Glutamatergic neuron (in vitro differentiated cells): ENCODE measurements around the gene CDH3. TPM values are rescaled to one million over a fixed set of nuclear protein-coding genes. Genes with fewer than 3 reads are reported as not detected.
"Not testable (repeated sequence)": the region's sequence is repeated elsewhere in the genome, so short reads cannot be mapped to it uniquely, and the experiment has no call there.

Experiments used
- DNase-seq: peaks from one replicate; pipeline ENCODE4 v3.0.0; 2022
- H3K27ac Mint-ChIP-seq: one replicate; pipeline ENCODE4 v1.8.0; 2020; ENCODE audit warnings: mild to moderate bottlenecking, mixed read lengths, inconsistent platforms; ENCODE audit not compliant: unreplicated experiment
- H3K27me3 Mint-ChIP-seq: one replicate; pipeline ENCODE4 v1.8.0; 2020; ENCODE audit warnings: mild to moderate bottlenecking, moderate library complexity, mixed read lengths, inconsistent platforms; ENCODE audit not compliant: unreplicated experiment
- H3K36me3 Mint-ChIP-seq: one replicate; pipeline ENCODE4 v1.8.0; 2020; ENCODE audit warnings: mild to moderate bottlenecking, mixed read lengths, inconsistent platforms; ENCODE audit not compliant: unreplicated experiment
- H3K4me1 Mint-ChIP-seq: one replicate; pipeline ENCODE4 v1.8.0; 2020; ENCODE audit warnings: mild to moderate bottlenecking, low read depth, mixed read lengths, inconsistent platforms; ENCODE audit not compliant: unreplicated experiment
- H3K4me3 Mint-ChIP-seq: one replicate; pipeline ENCODE4 v1.8.0; 2020; ENCODE audit warnings: mild to moderate bottlenecking, mixed read lengths, inconsistent platforms; ENCODE audit not compliant: unreplicated experiment
- H3K9me3 Mint-ChIP-seq: one replicate; pipeline ENCODE4 v1.8.0; 2020; ENCODE audit warnings: mild to moderate bottlenecking, moderate library complexity, mixed read lengths, inconsistent platforms; ENCODE audit not compliant: unreplicated experiment
- total RNA-seq: library from RNA; stranded (reverse); fragmentation: NEBNext Ultra II Directional; extraction: Animal tissue kit (Norgen Biotek cat#: 25700); gene quantifications from one replicate; pipeline ENCODE4 v1.2.1, GENCODE V29; 2021; ENCODE audit not compliant: unreplicated experiment
- TF ChIP-seq, protein P1 (sequence below): fragments of 200-600 bp; sonication (generic); IDR thresholded peaks from one replicate; pipeline ENCODE4 v1.5.0; 2021; ENCODE audit not compliant: partially characterized antibody, unreplicated experiment

Gene CDH3
- total RNA-seq, 1 donor from 2014 or later, result 1.3 TPM

DNA sequence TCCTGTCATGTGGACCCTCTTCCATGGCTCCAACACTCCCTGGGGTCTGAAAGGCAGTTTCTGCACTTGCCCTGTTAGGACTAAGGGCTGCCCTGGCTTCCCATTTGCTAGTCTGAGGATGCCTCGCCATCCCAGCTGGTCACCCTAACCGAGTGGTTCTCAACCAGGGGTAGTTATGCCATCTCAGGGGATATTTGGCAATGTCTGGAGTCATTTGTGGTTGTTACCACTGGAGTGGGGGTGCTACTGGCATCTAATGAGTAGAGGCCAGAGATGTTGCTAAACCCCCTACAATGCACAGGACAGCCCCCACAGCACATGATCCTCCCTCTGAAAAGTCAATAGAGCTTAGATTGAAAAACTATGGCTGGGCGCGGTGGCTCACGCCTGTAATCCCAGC lies 65.1 kb downstream of the CDH3 start:
- no peak for DNase-seq
- H3K27ac Mint-ChIP-seq, result no peak overlapping the region
- no peak overlapping the region for H3K4me3 Mint-ChIP-seq
- peaks cover 10% of the 10 kb centered on the region for H3K27me3 Mint-ChIP-seq
- H3K9me3 Mint-ChIP-seq, result peaks cover 2% of the 10 kb centered on the region
- H3K4me1 Mint-ChIP-seq, result no peaks in the 10 kb centered on the region
- peaks cover 4% of the 10 kb centered on the region for H3K36me3 Mint-ChIP-seq
- TF ChIP-seq, protein P1, sequence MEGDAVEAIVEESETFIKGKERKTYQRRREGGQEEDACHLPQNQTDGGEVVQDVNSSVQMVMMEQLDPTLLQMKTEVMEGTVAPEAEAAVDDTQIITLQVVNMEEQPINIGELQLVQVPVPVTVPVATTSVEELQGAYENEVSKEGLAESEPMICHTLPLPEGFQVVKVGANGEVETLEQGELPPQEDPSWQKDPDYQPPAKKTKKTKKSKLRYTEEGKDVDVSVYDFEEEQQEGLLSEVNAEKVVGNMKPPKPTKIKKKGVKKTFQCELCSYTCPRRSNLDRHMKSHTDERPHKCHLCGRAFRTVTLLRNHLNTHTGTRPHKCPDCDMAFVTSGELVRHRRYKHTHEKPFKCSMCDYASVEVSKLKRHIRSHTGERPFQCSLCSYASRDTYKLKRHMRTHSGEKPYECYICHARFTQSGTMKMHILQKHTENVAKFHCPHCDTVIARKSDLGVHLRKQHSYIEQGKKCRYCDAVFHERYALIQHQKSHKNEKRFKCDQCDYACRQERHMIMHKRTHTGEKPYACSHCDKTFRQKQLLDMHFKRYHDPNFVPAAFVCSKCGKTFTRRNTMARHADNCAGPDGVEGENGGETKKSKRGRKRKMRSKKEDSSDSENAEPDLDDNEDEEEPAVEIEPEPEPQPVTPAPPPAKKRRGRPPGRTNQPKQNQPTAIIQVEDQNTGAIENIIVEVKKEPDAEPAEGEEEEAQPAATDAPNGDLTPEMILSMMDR, result no peak

DNA sequence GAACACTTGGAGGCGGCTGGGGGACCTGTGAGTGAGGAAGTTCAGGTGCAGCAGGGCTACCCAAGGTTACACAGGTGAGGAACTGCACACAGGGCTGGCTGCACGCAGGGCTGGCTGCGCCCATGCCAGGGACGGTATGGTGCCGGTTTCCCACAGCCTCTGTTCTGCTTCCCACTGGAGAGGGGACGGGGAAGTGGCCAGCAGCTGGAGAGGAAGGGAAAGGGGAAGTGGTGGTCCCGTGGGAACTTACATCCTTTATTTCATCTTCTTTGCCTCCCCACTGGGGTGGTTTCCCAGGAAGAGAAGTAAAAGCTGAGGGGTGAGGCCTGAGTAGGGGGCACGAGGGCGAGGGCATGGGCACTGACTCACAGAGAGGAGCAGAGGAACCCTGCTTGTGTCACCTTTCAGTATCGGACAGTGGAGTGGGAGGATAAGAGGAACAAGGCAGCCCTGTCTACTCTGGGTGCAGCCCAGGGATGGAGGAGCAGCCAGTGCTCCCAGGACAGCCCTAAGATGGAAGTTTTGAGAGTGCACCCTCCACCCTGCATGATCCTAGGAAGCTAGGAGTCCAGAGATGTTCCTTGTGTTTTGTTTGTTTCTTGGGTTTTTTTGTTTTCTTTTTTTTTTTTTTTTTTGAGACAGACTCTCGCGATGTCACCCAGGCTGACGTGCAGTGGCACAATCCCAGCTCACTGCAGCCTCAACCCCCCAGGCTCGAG lies 66.5 kb downstream of the CDH3 start:
- Mint-ChIP-seq H3K4me1 (no peaks in the 10 kb centered on the region), H3K27me3 (peaks cover 10% of the 10 kb centered on the region), H3K36me3 (peaks cover 4% of the 10 kb centered on the region), H3K4me3 (no peak overlapping the region), H3K9me3 (peaks cover 2% of the 10 kb centered on the region), H3K27ac (no peak overlapping the region)
- no peak for DNase-seq
- TF ChIP-seq, protein P1, result no peak

DNA sequence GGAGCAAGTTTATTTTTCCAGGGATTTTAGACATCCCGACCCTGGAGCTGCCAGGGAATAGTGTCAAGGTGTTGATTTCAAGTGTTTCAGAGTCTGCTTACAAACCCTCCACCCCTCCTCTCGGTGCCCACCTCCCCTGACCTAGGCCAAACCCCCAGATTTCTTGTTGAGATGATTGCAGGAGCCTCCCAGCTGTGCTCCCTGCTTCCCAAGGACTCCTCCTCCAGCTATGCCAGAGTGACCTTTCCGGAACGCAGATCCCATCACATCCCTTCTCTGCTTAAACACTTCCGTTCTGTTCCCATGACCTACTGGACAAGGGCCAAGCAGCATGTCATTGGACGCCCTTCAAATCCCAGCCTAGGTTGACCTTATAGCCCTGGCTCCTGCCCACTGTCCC lies 68.3 kb downstream of the CDH3 start:
- H3K27ac Mint-ChIP-seq, result no peak overlapping the region
- peaks cover 4% of the 10 kb centered on the region for H3K36me3 Mint-ChIP-seq
- no peak overlapping the region for H3K4me3 Mint-ChIP-seq
- no peak for DNase-seq
- H3K27me3 Mint-ChIP-seq, result peaks cover 7% of the 10 kb centered on the region
- peaks cover 2% of the 10 kb centered on the region for H3K9me3 Mint-ChIP-seq
- TF ChIP-seq, protein P1, result no peak
- H3K4me1 Mint-ChIP-seq, result no peaks in the 10 kb centered on the region

DNA sequence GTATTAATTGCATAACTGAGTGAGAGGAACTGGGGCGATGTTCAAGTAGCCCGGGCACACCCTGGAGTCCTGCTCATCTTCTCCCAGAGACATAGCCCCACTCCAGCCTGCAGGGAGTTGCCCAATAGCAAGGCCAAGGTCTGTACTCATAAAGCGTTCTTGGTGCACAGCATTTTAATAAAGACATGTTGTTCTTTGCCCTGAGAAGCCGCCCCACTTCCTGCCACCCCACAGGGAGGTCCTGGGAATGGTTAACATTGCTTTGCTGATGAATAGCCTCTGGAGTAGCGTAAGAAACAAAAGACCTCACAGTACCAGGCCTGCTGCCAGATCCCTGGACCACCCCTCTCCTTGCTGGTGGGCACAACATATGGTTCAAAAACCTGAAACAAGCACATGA lies 70.4 kb downstream of the CDH3 start:
- H3K9me3 Mint-ChIP-seq, result peaks cover 1% of the 10 kb centered on the region
- H3K36me3 Mint-ChIP-seq, result no peaks in the 10 kb centered on the region
- H3K27ac Mint-ChIP-seq, result no peak overlapping the region
- TF ChIP-seq, protein P1, result no peak
- peaks cover 6% of the 10 kb centered on the region for H3K27me3 Mint-ChIP-seq
- H3K4me1 Mint-ChIP-seq, result no peaks in the 10 kb centered on the region
- DNase-seq, result no peak
- H3K4me3 Mint-ChIP-seq, result no peak overlapping the region

DNA sequence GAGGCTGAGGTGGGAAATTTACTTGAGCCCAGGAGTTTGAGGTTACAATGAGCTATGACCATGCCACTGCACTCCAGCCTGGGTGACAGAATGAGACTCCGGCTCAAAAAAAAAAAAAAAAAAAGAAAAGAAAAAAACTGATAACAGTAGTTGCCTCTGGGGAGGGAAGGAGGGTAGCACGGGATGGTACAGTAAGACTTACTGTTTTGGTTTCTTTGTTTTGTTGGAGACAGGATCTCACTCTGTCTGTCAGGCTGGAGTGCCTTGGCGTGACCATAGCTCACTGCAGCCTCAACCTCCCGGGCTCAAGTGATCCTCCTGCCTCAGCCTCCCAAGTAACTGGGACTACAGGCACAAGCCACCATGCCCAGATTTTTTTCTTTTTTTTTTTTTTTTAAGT lies 71.4 kb downstream of the CDH3 start:
- not testable (repeated sequence) for H3K27ac Mint-ChIP-seq, H3K9me3 Mint-ChIP-seq, H3K36me3 Mint-ChIP-seq, H3K4me1 Mint-ChIP-seq, H3K4me3 Mint-ChIP-seq, H3K27me3 Mint-ChIP-seq, DNase-seq
